Thoracic aorta endothelial cell (primary cell): ENCODE data around the gene SLC44A4. TPM values are rescaled to one million over a fixed set of nuclear protein-coding genes. Genes with fewer than 3 reads are reported as not detected.

ENCODE experiments used
- small RNA-seq: library from RNA; depleted of rRNA; stranded (forward); fragments of <200 nt; gene quantifications from one replicate; pipeline ENCODE3, GENCODE V24; 2012
- total RNA-seq: library from RNA; depleted of rRNA; stranded (reverse); fragments of >200 nt; gene quantifications from 2 replicates; pipeline ENCODE4 v1.2.3, GENCODE V29; 2012

SLC44A4 gene
- total RNA-seq = 0.13 and 0.65 TPM in 2 replicates

GRCh38 chr6:31878726-31879125 lies at the start of gene SLC44A4:
Gene SLC44A4 (minus strand): TSS chr6:31878997. CDS start chr6:31878980, 17 bp downstream.

GRCh38 chr6:31927242-31927862 lies 48.6 kb upstream of the SLC44A4 start, which contains the start of gene C2:
Gene C2 (plus strand): TSS chr6:31927717. CDS start chr6:31927753, 36 bp downstream.

GRCh38 chr6:31901953-31902643 lies 23.3 kb upstream of the SLC44A4 start, which contains the start of gene ZBTB12:
Gene ZBTB12 (minus strand): TSS chr6:31902086. CDS start chr6:31901305, 781 bp downstream.

GRCh38 chr6:31897612-31898382 lies 19.0 kb upstream of the SLC44A4 start, which contains the start of gene EHMT2:
Gene EHMT2 (minus strand): TSS chr6:31897698. CDS start chr6:31897677, 21 bp downstream.

GRCh38 chr6:31862344-31863235 lies 16.2 kb downstream of the SLC44A4 start, which contains the start of gene NEU1:
Gene NEU1 (minus strand): TSS chr6:31862821. CDS start chr6:31862776, 45 bp downstream.

GRCh38 chr6:31827286-31828079 lies 51.3 kb downstream of the SLC44A4 start, which contains the start of gene HSPA1B:
Gene HSPA1B (plus strand): TSS chr6:31827738. CDS start chr6:31827951, 213 bp downstream.

GRCh38 chr6:31815025-31815838 lies 63.6 kb downstream of the SLC44A4 start, which contains the start of the genes HSPA1A and HSPA1L:
Gene HSPA1A (plus strand): TSS chr6:31815543. CDS start chr6:31815757, 214 bp downstream.
Gene HSPA1L (minus strand): TSS chr6:31815283. CDS start chr6:31811972, 3,311 bp downstream.

Small RNA genes within 50 kb of the gene (small RNA-seq; reads per million reads assigned to genes)
- gene SNORD48 (32.4 reads per million, percentile 97 among the genes with 10 or more reads in this experiment), gene SNORD52 (not detected)

Other genes starting within 250 kb of the SLC44A4 start
- gene BAG6, start 226.3 kb downstream of the SLC44A4 start, total RNA-seq = 149 and 209 TPM in 2 replicates
- 0.29 TPM in 1 of 2 replicates, not detected in the other for gene APOM, start 223.1 kb downstream of the SLC44A4 start, total RNA-seq
- 11.8 and 12.0 TPM in 2 replicates for gene C6orf47, start 218.2 kb downstream of the SLC44A4 start, total RNA-seq
- gene GPANK1, start 214.0 kb downstream of the SLC44A4 start, total RNA-seq = 11.8 and 15.4 TPM in 2 replicates
- 178 and 196 TPM in 2 replicates for gene CSNK2B, start 212.9 kb downstream of the SLC44A4 start, total RNA-seq
- 5.7 and 7.2 TPM in 2 replicates for gene LY6G5B, start 209.0 kb downstream of the SLC44A4 start, total RNA-seq
- gene LY6G5C, start 197.9 kb downstream of the SLC44A4 start, total RNA-seq = 1.3 and 1.6 TPM in 2 replicates
- 26.7 and 30.5 TPM in 2 replicates for gene ABHD16A, start 175.7 kb downstream of the SLC44A4 start, total RNA-seq
- gene LY6G6F, start 172.1 kb downstream of the SLC44A4 start, total RNA-seq = not detected in 2 replicates
- gene LY6G6D, start 163.6 kb downstream of the SLC44A4 start, total RNA-seq = not detected in 2 replicates
- gene LY6G6C, start 157.3 kb downstream of the SLC44A4 start, total RNA-seq = not detected in 2 replicates
- not detected in 2 replicates for gene MPIG6B, start 155.6 kb downstream of the SLC44A4 start, total RNA-seq
- 35.2 and 44.4 TPM in 2 replicates for gene DDAH2, start 149.7 kb downstream of the SLC44A4 start, total RNA-seq
- 650 and 798 TPM in 2 replicates for gene CLIC1, start 142.5 kb downstream of the SLC44A4 start, total RNA-seq
- 18.6 and 30.9 TPM in 2 replicates for gene MSH5, start 139.0 kb downstream of the SLC44A4 start, total RNA-seq
- gene SAPCD1, start 116.3 kb downstream of the SLC44A4 start, total RNA-seq = 0.66 and 1.6 TPM in 2 replicates
- 0.27 and 0.29 TPM in 2 replicates for gene VWA7, start 101.7 kb downstream of the SLC44A4 start, total RNA-seq
- 80.2 and 96.9 TPM in 2 replicates for gene VARS1, start 83.2 kb downstream of the SLC44A4 start, total RNA-seq
- gene LSM2, start 72.0 kb downstream of the SLC44A4 start, total RNA-seq = 51.3 and 55.1 TPM in 2 replicates
- 0.40 and 0.57 TPM in 2 replicates for gene HSPA1L, start 63.7 kb downstream of the SLC44A4 start, total RNA-seq
- 35.1 and 75.0 TPM in 2 replicates for gene HSPA1A, start 63.5 kb downstream of the SLC44A4 start, total RNA-seq
- gene HSPA1B, start 51.3 kb downstream of the SLC44A4 start, total RNA-seq = 26.1 and 97.3 TPM in 2 replicates
- 43.5 and 45.3 TPM in 2 replicates for gene NEU1, start 16.2 kb downstream of the SLC44A4 start, total RNA-seq
- 34.0 and 40.5 TPM in 2 replicates for gene EHMT2, start 18.7 kb upstream of the SLC44A4 start, total RNA-seq
- gene ZBTB12, start 23.1 kb upstream of the SLC44A4 start, total RNA-seq = 1.1 and 1.3 TPM in 2 replicates
- gene C2, start 48.7 kb upstream of the SLC44A4 start, total RNA-seq = not detected in 2 replicates
- gene CFB, start 67.1 kb upstream of the SLC44A4 start, total RNA-seq = 1.3 TPM in 2 replicates
- gene NELFE, start 80.0 kb upstream of the SLC44A4 start, total RNA-seq = 99.7 and 101 TPM in 2 replicates
- 38.3 and 43.7 TPM in 2 replicates for gene SKIC2, start 80.2 kb upstream of the SLC44A4 start, total RNA-seq
- 13.2 and 14.2 TPM in 2 replicates for gene DXO, start 93.1 kb upstream of the SLC44A4 start, total RNA-seq
- gene C4A, start 103.1 kb upstream of the SLC44A4 start, total RNA-seq = 0.86 and 1.6 TPM in 2 replicates
- gene C4B, start 135.8 kb upstream of the SLC44A4 start, total RNA-seq = 0.43 and 1.9 TPM in 2 replicates
- gene CYP21A2, start 159.4 kb upstream of the SLC44A4 start, total RNA-seq = not detected in 2 replicates
- gene TNXB, start 230.3 kb upstream of the SLC44A4 start, total RNA-seq = 0.13 and 2.1 TPM in 2 replicates
- gene ATF6B, start 249.2 kb upstream of the SLC44A4 start, total RNA-seq = 33.1 and 38.4 TPM in 2 replicates